Kidney (tissue), 14 donors: ENCODE measurements around the gene NR6A1. TPM values are rescaled to one million over a fixed set of nuclear protein-coding genes. Genes with fewer than 3 reads are reported as not detected.

Experiments
- DNase-seq, 5 donors: peaks; one replicate each; pipeline ENCODE4 v3.0.0-alpha.2; 2013 to 2020
- FAIRE-seq: peaks from 2 replicates; lab custom pipeline; 2012; peaks lifted over from hg19 to GRCh38; lab: Jason Lieb, UNC
- H3K27ac ChIP-seq, 2 donors: one replicate each; pipeline ENCODE4 v1.7.0; 2013; ENCODE audit warnings: low read depth in 2 of 2, low read length in 2 of 2, inconsistent platforms in 1 of 2
- H3K27me3 ChIP-seq: one replicate; pipeline ENCODE4 v1.7.1; 2013; ENCODE audit warnings: low read length, inconsistent platforms; ENCODE audit not compliant: control insufficient read depth, insufficient read depth
- H3K36me3 ChIP-seq, 3 donors: one replicate each; pipeline versions ENCODE4 v1.7.0 to v1.7.1; 2013; ENCODE audit warnings: low read length in 3 of 3, control low read depth in 1 of 3, inconsistent platforms in 1 of 3; ENCODE audit not compliant: insufficient read depth in 3 of 3, control insufficient read depth in 2 of 3
- H3K4me1 ChIP-seq, 3 donors: one replicate each; pipeline versions ENCODE4 v1.7.0 to v1.7.1; 2013; ENCODE audit warnings: low read length in 3 of 3, inconsistent platforms in 1 of 3, low read depth in 1 of 3; ENCODE audit not compliant: control insufficient read depth in 2 of 3, insufficient read depth in 2 of 3
- H3K4me3 ChIP-seq, 3 donors: one replicate each; pipeline versions ENCODE4 v1.7.0 to v1.8.1; 2013; ENCODE audit warnings: low read length in 3 of 3, control low read depth in 1 of 3, inconsistent platforms in 1 of 3
- H3K9ac ChIP-seq, 3 donors: one replicate each; pipeline versions ENCODE4 v1.7.0 to v1.7.1; 2013; ENCODE audit warnings: low read length in 3 of 3, control low read depth in 1 of 3, inconsistent platforms in 1 of 3
- H3K9me3 ChIP-seq, 3 donors: one replicate each; pipeline versions ENCODE4 v1.7.0 to v1.7.1; 2013; ENCODE audit warnings: low read length in 3 of 3, control low read depth in 1 of 3, inconsistent platforms in 1 of 3; ENCODE audit not compliant: control insufficient read depth in 2 of 3, insufficient read depth in 1 of 3
- intact Hi-C: fragments of 100-400 bp; cut with DNase I; formaldehyde crosslinking; loops from one replicate; pipeline ENCODE4 v1.11.1; 2022
- polyA plus RNA-seq: library from polyadenylated mRNA; stranded (reverse); fragments of 350-450 nt; fragmentation: Illumina TruSeq; extraction: RNeasy Lipid Tissue Mini Kit (QIAGEN cat#74804); gene quantifications from one replicate; pipeline ENCODE4 v1.2.3, GENCODE V29; 2014; ENCODE audit warnings: low read depth, low replicate concordance; ENCODE audit not compliant: insufficient read depth
- total RNA-seq: library from RNA; stranded (reverse); fragmentation: NEBNext Ultra II Directional; extraction: Animal tissue kit (Norgen Biotek cat#: 25700); gene quantifications from one replicate; pipeline ENCODE4 v1.2.1, GENCODE V29; 2021
- TF ChIP-seq, protein P1 (sequence below): IDR thresholded peaks from 3 replicates; pipeline ENCODE4 v1.5.1; 2012; ENCODE audit warnings: mild to moderate bottlenecking, moderate library complexity, borderline replicate concordance; ENCODE audit not compliant: insufficient read depth; ENCODE audit errors: extremely low read depth
- donor health status: control.
- donor health status: control.
- donor health status: control.
- donor health status: control.
- donor health status: control.
- donor health status: DM: yes; HTN: yes; CAD: no.
- donor health status: Normal renal cell carcinoma (clear cell type).

NR6A1 gene
- total and polyA plus RNA-seq, 2 donors from 2014 or later = 1.2 to 3.5 TPM

DNA sequence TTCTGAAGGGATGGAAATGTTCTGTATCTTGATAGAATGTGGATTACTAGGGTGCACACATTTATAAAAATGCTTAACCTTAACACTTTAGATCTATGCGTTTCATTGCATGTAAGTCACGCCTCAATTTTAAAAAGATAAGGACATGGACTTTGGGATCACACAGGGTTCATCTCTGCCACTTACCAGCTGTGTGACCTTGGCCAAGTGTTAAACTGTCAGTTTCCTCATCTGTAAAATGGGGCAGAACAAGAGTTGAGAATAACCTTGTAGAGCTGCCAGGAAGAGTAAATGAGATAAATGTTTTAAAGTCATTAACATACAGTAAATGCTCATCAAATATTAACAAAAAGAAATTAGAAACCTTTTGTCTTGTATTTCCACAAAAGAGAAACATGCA is 53.5 kb downstream of the NR6A1 start:
- Histone ChIP-seq H3K9ac (no peak overlapping the region), H3K9me3 (no peaks in the 10 kb centered on the region), H3K36me3 (no peaks in the 10 kb centered on the region), H3K27ac (no peak overlapping the region), H3K27me3 (no peaks in the 10 kb centered on the region), H3K4me1 (no peaks in the 10 kb centered on the region), H3K4me3 (no peak overlapping the region)
- no peak for DNase-seq
- TF ChIP-seq, protein P1, sequence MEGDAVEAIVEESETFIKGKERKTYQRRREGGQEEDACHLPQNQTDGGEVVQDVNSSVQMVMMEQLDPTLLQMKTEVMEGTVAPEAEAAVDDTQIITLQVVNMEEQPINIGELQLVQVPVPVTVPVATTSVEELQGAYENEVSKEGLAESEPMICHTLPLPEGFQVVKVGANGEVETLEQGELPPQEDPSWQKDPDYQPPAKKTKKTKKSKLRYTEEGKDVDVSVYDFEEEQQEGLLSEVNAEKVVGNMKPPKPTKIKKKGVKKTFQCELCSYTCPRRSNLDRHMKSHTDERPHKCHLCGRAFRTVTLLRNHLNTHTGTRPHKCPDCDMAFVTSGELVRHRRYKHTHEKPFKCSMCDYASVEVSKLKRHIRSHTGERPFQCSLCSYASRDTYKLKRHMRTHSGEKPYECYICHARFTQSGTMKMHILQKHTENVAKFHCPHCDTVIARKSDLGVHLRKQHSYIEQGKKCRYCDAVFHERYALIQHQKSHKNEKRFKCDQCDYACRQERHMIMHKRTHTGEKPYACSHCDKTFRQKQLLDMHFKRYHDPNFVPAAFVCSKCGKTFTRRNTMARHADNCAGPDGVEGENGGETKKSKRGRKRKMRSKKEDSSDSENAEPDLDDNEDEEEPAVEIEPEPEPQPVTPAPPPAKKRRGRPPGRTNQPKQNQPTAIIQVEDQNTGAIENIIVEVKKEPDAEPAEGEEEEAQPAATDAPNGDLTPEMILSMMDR = no peak
- no peak for FAIRE-seq
- intact Hi-C loops = no loop called here

DNA sequence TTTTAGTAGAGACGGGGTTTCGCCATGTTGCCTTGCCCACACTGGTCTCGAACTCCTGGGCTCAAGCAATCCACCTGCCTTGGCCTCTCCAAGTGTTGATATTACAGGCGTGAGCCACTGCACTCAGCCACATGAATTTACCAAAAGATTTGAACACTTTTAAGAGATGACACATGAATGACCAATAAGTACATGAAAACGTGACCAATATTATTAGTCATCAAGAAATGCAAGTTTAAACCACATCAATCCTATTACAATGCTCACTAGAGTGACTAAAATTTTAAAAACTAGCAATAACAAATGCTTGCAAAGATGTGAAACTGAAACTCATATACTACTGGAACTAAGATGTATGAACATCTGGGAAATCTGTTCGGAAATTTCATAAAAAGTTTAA is 54.3 kb downstream of the NR6A1 start:
- intact Hi-C loops = no loop called here
- FAIRE-seq (no peak), DNase-seq (no peak)
- Histone ChIP-seq H3K9me3 (no peaks in the 10 kb centered on the region), H3K27me3 (no peaks in the 10 kb centered on the region), H3K4me3 (no peak overlapping the region), H3K36me3 (no peaks in the 10 kb centered on the region), H3K9ac (no peak overlapping the region), H3K4me1 (no peaks in the 10 kb centered on the region), H3K27ac (no peak overlapping the region)
- TF ChIP-seq, protein P1 = no peak

DNA sequence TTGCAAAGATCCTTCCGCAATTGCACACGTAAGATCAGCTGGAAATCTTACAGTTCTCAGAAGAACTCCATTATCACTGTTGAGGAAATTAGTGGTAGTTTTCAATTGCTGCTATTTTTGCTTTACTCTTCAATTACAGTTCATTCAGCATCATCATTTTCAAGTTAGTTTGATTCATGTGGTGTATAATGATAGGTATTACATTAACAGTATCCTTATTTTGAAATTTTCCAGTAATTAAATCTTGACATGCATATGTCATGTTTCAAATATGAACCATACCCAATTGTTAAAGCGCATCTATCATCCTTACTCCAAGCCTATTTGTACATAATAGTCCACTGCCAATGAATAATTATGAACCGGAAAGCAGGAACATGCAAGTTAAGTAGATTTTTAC is 60.3 kb downstream of the NR6A1 start:
- FAIRE-seq = no peak
- intact Hi-C loops = no loop called here
- TF ChIP-seq, protein P1 = no peak

DNA sequence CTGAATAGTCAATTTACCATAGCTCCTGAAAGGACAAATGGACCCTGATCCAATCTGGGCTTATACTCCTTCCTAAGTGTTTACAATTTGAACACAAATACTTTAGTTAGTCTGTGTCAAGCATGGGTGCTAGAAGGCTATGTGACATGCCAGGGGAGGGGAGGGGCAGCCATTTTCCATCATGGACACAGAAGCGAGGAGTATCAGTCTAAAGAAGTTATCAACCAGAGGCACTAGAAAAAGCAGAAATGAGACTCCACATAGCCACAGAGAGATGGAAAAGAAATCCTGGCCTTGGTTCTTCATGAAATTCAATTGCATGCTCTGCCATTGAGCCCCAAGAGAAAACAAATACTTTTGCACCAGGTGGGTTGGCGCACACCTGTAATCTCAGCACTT is 61.8 kb downstream of the NR6A1 start:
- DNase-seq = no peak
- Histone ChIP-seq H3K27ac (no peak overlapping the region), H3K9ac (no peak overlapping the region), H3K4me3 (no peak overlapping the region), H3K36me3 (no peaks in the 10 kb centered on the region), H3K9me3 (no peaks in the 10 kb centered on the region), H3K27me3 (no peaks in the 10 kb centered on the region), H3K4me1 (no peaks in the 10 kb centered on the region)
- no peak for FAIRE-seq
- TF ChIP-seq, protein P1 = no peak
- intact Hi-C loops = loop anchor here (10.0 kb wide), 1 partner anchor 84 kb away; no protein-coding TSS in a partner anchor

More for the DNA sequence above, 60.3 kb downstream of the NR6A1 start:
- no peak for DNase-seq
- no peak overlapping the region for H3K9ac ChIP-seq
- no peak overlapping the region for H3K4me3 ChIP-seq
- no peaks in the 10 kb centered on the region for H3K36me3 ChIP-seq
- H3K27me3 ChIP-seq = no peaks in the 10 kb centered on the region
- no peaks in the 10 kb centered on the region for H3K4me1 ChIP-seq
- H3K27ac ChIP-seq = no peak overlapping the region
- H3K9me3 ChIP-seq = no peaks in the 10 kb centered on the region
